ENCODE data around the gene PALLD.
A peak's percentile ranks its signal among the peaks of the same experiment; 100 is the strongest.

PALLD gene

DNA sequence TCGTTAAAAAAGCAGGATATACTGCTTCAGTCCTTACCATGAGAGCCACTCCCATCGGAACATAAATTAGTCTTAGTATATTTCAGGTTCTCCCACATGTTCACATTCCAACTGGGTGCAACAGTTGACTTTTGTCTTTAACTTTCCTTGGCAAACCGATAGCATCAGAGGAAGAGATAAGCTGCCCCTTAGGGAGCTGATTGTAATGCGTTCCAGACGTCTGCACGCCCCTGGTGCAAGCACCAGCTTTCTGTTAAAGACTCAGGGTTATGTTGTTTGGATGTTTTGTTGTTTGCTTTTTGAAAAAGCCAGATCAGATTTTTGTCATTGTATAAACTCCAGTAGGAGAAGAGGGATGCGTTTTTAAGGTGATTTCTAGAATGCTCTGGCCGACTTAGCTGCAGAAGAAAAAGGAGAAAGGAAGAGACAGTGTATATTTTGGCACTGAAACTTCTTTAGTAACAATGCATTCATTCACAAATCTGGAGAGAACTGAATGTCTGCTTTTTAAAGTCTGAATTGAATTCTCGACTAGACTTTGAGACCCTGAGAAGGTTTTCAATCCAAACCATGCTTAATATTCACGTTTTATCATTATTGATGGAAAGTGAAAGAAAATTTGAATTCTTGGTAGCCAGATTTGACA is 352.3 kb downstream of the PALLD start:
- no peaks in the 10 kb centered on the region for H3K9me3 ChIP-seq (ENCODE audit: insufficient read depth, low read depth, low read length)
- H3K36me3 ChIP-seq (ENCODE audit: insufficient read depth, low read length): peaks cover 8% of the 10 kb centered on the region; the same call in 1 of the 2 replicates
- H3K4me3 ChIP-seq (ENCODE audit: low read length): 0 out of 2 replicates have a peak overlapping the region, but pooled peaks have one; percentile 6
- H3K27me3 ChIP-seq (ENCODE audit: insufficient read depth, low read length): no peaks in the 10 kb centered on the region
- H3K4me1 ChIP-seq (ENCODE audit: insufficient read depth, low read length): peaks cover 61% of the 10 kb centered on the region
- peak overlapping the region; percentile 3; the same call in 1 of the 2 replicates for H3K27ac ChIP-seq (ENCODE audit: low read depth, low read length)
- no peak overlapping the region for H3K9ac ChIP-seq (ENCODE audit: low read depth, low read length)
- 19% methylated on average over 9 of the region's 10 CpGs for WGBS

DNA sequence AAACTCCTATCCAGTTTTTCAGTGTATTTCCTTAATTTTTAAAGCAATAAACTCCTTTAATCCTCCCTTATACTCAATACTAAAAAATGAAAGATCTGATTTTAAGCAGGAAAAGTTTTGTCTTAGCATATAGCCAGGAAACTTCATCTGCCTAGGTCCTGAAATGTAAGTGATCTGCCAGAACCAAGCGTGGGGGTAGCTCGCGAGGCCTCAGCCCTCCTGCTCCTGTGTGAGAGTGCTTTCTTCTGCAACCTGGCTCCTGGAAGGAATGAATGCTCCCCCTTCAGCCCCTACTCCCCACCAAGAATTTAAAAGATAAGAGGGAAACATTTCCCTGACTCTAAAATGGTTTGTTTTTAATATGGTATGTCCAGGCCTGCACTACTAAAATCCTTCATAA is 353.1 kb downstream of the PALLD start:
- Histone ChIP-seq H3K9ac (ENCODE audit: low read depth, low read length) (no peak overlapping the region), H3K4me1 (ENCODE audit: insufficient read depth, low read length) (peaks cover 52% of the 10 kb centered on the region), H3K27me3 (ENCODE audit: insufficient read depth, low read length) (no peaks in the 10 kb centered on the region), H3K9me3 (ENCODE audit: insufficient read depth, low read depth, low read length) (no peaks in the 10 kb centered on the region), H3K27ac (ENCODE audit: low read depth, low read length) (no peak overlapping the region), H3K4me3 (ENCODE audit: low read length) (no peak overlapping the region), H3K36me3 (ENCODE audit: insufficient read depth, low read length) (peaks cover 8% of the 10 kb centered on the region; the same call in 1 of the 2 replicates)
- 65% methylated on average over 3 of the region's 3 CpGs for WGBS

DNA sequence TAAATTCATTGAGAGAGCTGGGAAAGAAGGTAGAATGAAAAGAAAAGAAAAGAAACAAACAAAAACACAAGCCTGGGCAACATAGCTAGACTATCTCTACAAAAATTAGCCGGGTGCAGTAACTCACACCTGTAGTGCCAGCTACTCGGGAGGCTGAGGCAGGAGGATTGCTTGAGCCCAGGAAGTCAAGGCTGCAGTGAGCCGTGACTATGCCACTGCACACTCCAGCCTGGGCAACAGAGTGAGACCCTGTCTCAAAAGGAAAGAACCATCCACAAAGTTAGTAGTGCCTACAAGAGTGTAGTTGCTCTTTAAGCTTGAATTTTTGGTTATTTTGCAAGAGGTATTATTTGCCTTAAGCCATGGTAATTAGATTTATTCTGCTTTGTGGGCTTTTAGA is 355.5 kb downstream of the PALLD start:
- Histone ChIP-seq H3K27ac (ENCODE audit: low read depth, low read length) (no peak overlapping the region), H3K27me3 (ENCODE audit: insufficient read depth, low read length) (no peaks in the 10 kb centered on the region), H3K4me1 (ENCODE audit: insufficient read depth, low read length) (peaks cover 32% of the 10 kb centered on the region), H3K36me3 (ENCODE audit: insufficient read depth, low read length) (peaks cover 17% of the 10 kb centered on the region), H3K9me3 (ENCODE audit: insufficient read depth, low read depth, low read length) (no peaks in the 10 kb centered on the region), H3K9ac (ENCODE audit: low read depth, low read length) (no peak overlapping the region), H3K4me3 (ENCODE audit: low read length) (no peak overlapping the region)
- WGBS: 94% methylated on average over 3 of the region's 3 CpGs

DNA sequence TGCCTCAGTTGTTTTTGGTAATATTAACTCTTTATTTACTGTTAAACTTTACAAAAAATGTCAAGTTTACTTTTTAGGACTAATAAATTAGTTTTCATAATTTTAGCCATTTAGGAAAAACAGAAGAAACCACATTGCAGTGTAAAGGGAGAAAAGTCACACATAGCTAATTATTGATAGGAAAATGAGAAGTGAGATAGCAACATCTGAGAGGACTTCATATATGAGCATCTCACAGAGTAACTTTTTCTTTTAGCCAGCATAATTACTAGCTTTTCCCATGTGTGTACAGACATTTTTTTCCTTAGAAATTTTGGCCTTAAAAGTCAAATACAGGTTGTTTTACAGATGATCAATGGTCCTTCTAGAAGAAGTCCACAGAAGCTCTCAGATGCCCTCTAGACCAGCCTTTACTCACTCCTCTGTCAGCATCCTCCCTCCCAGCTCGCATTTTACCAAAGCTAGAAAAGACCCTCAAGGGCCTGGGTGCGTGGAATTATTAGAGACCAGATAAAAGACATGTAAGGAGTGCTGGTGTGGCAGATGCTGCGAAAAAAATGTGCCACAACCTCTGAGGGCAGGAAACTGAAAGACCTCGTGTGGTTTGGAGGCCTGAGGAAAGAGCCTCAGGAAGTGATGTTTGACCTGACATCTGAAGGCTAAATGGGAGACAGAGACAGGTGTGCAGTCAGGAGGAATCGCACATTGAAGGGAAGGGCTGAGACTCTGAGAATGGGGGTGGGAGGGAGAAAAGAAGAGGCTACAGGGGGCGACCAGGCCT is 356.3 kb downstream of the PALLD start:
- Histone ChIP-seq H3K27me3 (ENCODE audit: insufficient read depth, low read length) (no peaks in the 10 kb centered on the region), H3K4me1 (ENCODE audit: insufficient read depth, low read length) (peaks cover 26% of the 10 kb centered on the region), H3K4me3 (ENCODE audit: low read length) (no peak overlapping the region), H3K27ac (ENCODE audit: low read depth, low read length) (no peak overlapping the region), H3K9ac (ENCODE audit: low read depth, low read length) (no peak overlapping the region), H3K9me3 (ENCODE audit: insufficient read depth, low read depth, low read length) (no peaks in the 10 kb centered on the region), H3K36me3 (ENCODE audit: insufficient read depth, low read length) (peaks cover 17% of the 10 kb centered on the region)
- 93% methylated on average over 6 of the region's 6 CpGs for WGBS

DNA sequence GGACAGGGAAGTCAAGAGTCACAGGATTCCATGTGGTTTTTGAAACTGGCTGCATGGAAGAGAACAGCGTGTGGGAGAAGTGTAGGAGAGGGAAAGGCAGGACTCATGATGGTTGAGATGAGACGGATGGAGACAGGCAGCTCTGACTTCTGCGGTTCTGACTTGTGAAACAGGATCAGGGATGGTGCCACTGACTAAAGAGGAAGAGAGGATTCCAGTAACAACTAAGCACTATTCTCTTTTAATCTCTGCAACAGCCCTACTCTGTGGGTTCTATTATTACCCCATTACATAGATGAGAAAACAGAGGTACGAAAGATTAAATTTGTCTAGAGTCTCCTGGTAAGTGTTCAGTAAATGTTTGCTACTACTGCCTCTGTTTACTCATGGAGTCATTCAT is 356.9 kb downstream of the PALLD start:
- 89% methylated on average over 3 of the region's 4 CpGs for WGBS
- Histone ChIP-seq H3K36me3 (ENCODE audit: insufficient read depth, low read length) (peaks cover 17% of the 10 kb centered on the region), H3K4me3 (ENCODE audit: low read length) (no peak overlapping the region), H3K27me3 (ENCODE audit: insufficient read depth, low read length) (no peaks in the 10 kb centered on the region), H3K9me3 (ENCODE audit: insufficient read depth, low read depth, low read length) (no peaks in the 10 kb centered on the region), H3K27ac (ENCODE audit: low read depth, low read length) (no peak overlapping the region), H3K4me1 (ENCODE audit: insufficient read depth, low read length) (peaks cover 19% of the 10 kb centered on the region), H3K9ac (ENCODE audit: low read depth, low read length) (no peak overlapping the region)

DNA sequence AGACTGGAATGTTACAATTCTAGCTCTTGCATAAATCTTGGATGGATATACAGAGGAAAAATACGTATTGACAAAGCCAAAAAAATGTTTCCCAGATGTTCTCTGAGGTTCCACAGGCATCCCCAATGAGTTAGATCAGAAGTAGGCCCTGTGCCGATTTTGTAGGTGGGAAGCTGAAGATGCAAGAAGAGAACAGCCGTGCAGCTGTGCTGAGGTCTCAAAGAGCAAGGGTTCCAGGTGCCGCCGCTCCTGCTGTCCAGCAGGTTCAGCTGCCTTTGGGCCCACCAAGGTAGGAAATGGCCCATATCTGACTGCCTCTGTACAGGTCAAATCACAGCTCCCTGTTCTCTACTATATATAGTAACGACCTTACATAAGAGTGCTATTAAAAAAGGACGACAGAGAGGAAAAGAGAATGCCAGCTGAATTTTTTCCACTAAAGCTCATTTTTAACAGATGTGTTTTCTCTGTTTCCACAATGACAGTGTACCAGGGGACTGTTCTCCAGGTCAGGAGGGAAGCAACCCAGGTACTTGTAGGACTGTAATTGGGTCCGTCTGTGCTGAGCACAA is 357.6 kb downstream of the PALLD start:
- H3K9ac ChIP-seq (ENCODE audit: low read depth, low read length): no peak overlapping the region
- no peaks in the 10 kb centered on the region for H3K27me3 ChIP-seq (ENCODE audit: insufficient read depth, low read length)
- H3K9me3 ChIP-seq (ENCODE audit: insufficient read depth, low read depth, low read length): no peaks in the 10 kb centered on the region
- peaks cover 13% of the 10 kb centered on the region for H3K4me1 ChIP-seq (ENCODE audit: insufficient read depth, low read length)
- no peak overlapping the region for H3K4me3 ChIP-seq (ENCODE audit: low read length)
- H3K27ac ChIP-seq (ENCODE audit: low read depth, low read length): no peak overlapping the region
- 95% methylated on average over 8 of the region's 8 CpGs for WGBS
- peaks cover 17% of the 10 kb centered on the region for H3K36me3 ChIP-seq (ENCODE audit: insufficient read depth, low read length)

DNA sequence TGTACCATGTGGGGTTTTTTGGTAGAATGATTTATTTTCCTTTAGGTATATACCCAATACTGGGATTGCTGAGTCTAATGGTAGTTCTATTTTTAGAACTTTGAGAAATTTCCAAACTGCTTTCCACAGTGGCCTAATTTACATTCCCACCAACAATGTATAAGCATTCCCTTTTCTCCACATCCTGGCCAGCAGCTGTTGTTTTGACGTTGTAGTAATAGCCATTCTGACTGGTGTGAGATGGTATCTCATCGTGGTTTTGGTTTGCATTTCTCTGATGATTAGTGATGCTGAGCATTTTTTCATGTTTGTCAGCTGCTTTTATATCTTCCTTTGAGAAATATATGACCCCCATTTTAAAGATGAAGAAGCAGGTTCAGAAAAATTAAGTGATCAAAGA is 359.5 kb downstream of the PALLD start:
- H3K9ac ChIP-seq (ENCODE audit: low read depth, low read length): no peak overlapping the region
- no peak overlapping the region for H3K27ac ChIP-seq (ENCODE audit: low read depth, low read length)
- peaks cover 17% of the 10 kb centered on the region for H3K36me3 ChIP-seq (ENCODE audit: insufficient read depth, low read length)
- H3K4me1 ChIP-seq (ENCODE audit: insufficient read depth, low read length): 0 out of 2 replicates have a peak, but pooled peaks cover 4% of the 10 kb centered on the region
- WGBS: 92% methylated on average over 2 of the region's 2 CpGs
- H3K9me3 ChIP-seq (ENCODE audit: insufficient read depth, low read depth, low read length): no peaks in the 10 kb centered on the region
- no peak overlapping the region for H3K4me3 ChIP-seq (ENCODE audit: low read length)
- no peaks in the 10 kb centered on the region for H3K27me3 ChIP-seq (ENCODE audit: insufficient read depth, low read length)

DNA sequence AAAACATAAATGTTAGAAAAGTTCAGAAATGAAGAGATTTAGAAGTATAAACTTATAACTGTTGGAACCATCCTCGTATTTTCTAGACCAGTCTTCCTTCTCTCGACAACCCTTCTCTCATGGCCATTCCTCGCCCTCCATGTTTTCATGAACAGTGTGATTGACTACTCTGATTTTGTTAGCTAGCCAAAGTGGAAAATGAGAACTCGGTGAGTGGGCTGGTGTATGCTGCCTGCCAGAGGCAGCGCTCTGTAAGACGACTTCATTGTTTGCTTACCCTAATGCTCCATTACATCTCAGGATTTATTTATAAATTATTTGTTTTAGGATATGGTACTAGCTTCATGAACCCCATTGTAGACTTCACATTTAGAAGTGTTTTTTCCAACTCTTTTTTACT is 360.2 kb downstream of the PALLD start:
- H3K9ac ChIP-seq (ENCODE audit: low read depth, low read length): no peak overlapping the region

DNA sequence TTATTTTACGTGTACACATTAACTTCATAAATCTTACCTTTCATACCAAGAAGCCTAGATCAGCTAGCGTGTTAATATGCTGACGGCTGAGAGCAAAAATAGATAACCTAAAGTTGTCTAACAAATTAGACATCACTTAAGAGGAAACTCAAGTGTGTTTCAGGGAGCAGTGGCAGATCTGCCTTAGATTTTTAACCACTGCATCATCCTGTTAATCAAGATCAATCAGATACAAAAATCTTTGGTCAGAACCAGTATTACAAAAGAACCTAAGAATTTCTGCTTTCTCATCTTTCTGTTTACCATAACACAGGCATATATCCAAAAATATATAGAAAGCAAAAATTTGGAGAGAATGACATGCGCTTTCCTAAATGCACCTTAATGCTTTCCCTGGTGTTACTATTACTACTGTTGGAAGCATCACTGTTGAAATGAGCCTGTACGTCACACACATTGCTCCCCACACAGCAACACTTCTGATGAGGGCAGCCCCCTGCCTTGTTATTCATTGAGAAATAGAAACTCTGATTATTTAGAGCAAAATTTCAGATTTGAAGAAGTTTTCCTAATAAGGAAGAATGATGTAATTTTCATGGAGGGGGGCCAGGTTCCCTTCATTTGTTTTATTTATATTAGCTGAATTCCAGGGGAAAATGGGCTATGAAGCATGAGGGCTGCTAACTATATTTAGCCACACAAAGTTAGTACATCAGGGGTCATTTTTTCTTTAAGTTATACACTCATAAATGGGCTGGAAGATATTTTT is 360.9 kb downstream of the PALLD start:
- 0 out of 2 replicates have a peak, but pooled peaks cover 4% of the 10 kb centered on the region for H3K4me1 ChIP-seq (ENCODE audit: insufficient read depth, low read length)
- 92% methylated on average over 5 of the region's 5 CpGs for WGBS

More for the DNA sequence above, 360.2 kb downstream of the PALLD start:
- Histone ChIP-seq H3K36me3 (ENCODE audit: insufficient read depth, low read length) (peaks cover 15% of the 10 kb centered on the region), H3K4me3 (ENCODE audit: low read length) (no peak overlapping the region), H3K9me3 (ENCODE audit: insufficient read depth, low read depth, low read length) (no peaks in the 10 kb centered on the region), H3K27ac (ENCODE audit: low read depth, low read length) (no peak overlapping the region), H3K27me3 (ENCODE audit: insufficient read depth, low read length) (no peaks in the 10 kb centered on the region), H3K4me1 (ENCODE audit: insufficient read depth, low read length) (0 out of 2 replicates have a peak, but pooled peaks cover 4% of the 10 kb centered on the region)
- WGBS: 94% methylated on average over 6 of the region's 6 CpGs

DNA sequence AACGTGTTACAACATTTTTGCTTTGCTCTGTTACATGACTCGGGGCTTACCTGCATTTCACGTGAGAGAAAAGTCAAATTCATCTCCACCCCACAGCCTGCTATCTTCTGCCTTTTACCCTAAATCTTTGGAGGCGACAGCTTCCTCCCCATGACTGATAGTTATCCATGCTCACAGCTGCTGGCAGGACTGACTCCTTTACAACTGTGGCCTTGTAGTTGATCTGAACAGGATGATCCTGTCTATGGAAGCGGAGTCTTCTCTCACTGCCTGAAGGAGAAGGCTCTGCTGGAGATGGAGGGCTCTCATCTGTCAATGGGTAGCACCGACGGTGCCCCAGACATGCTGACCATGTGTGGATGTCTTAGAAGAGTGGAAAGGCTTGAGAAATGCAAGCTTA is 362.2 kb downstream of the PALLD start:
- Histone ChIP-seq H3K9me3 (ENCODE audit: insufficient read depth, low read depth, low read length) (no peaks in the 10 kb centered on the region), H3K4me3 (ENCODE audit: low read length) (no peak overlapping the region), H3K27ac (ENCODE audit: low read depth, low read length) (no peak overlapping the region), H3K9ac (ENCODE audit: low read depth, low read length) (no peak overlapping the region), H3K36me3 (ENCODE audit: insufficient read depth, low read length) (peaks cover 16% of the 10 kb centered on the region), H3K4me1 (ENCODE audit: insufficient read depth, low read length) (0 out of 2 replicates have a peak, but pooled peaks cover 4% of the 10 kb centered on the region), H3K27me3 (ENCODE audit: insufficient read depth, low read length) (no peaks in the 10 kb centered on the region)
- WGBS: 94% methylated on average over 7 of the region's 7 CpGs

More for the DNA sequence above, 360.9 kb downstream of the PALLD start:
- Histone ChIP-seq H3K9ac (ENCODE audit: low read depth, low read length) (no peak overlapping the region), H3K36me3 (ENCODE audit: insufficient read depth, low read length) (peaks cover 16% of the 10 kb centered on the region), H3K27ac (ENCODE audit: low read depth, low read length) (no peak overlapping the region), H3K4me3 (ENCODE audit: low read length) (no peak overlapping the region), H3K9me3 (ENCODE audit: insufficient read depth, low read depth, low read length) (no peaks in the 10 kb centered on the region), H3K27me3 (ENCODE audit: insufficient read depth, low read length) (no peaks in the 10 kb centered on the region)
